ENCODE data around the gene TNXB. TPM values are rescaled to one million over a fixed set of nuclear protein-coding genes. Genes with fewer than 3 reads are reported as not detected.
"Not testable (repeated sequence)": the region's sequence is repeated elsewhere in the genome, so short reads cannot be mapped to it uniquely, and the experiment has no call there.

The TNXB gene
- total RNA-seq, 4 donors from 2014 or later = 223 to 525 (median 326) TPM

GRCh38 chr6:32037598-32038524 is 71.3 kb downstream of the TNXB start, which contains the start of gene CYP21A2:
Gene CYP21A2, plus strand, starts transcription at chr6:32038415. Its CDS starts 8 bp downstream, at chr6:32038423.
- DNase-seq (ENCODE audit: extremely low spot score); H3K36me3 ChIP-seq; H3K27me3 ChIP-seq; intact Hi-C loops (cut with DNase I); H3K9me3 ChIP-seq; H3K4me1 ChIP-seq; H3K27ac ChIP-seq (replicated peaks in 1 of 4); H3K4me3 ChIP-seq: not testable (repeated sequence)
- 83% methylated on average over 12 of the region's 19 CpGs for WGBS

GRCh38 chr6:32037136-32037535 is 72.0 kb downstream of the TNXB start:
- WGBS = 83% methylated on average over 4 of the region's 5 CpGs
- H3K27me3 ChIP-seq; DNase-seq (ENCODE audit: extremely low spot score); H3K4me1 ChIP-seq; H3K9me3 ChIP-seq; H3K4me3 ChIP-seq; H3K36me3 ChIP-seq; intact Hi-C loops (cut with DNase I); H3K27ac ChIP-seq (replicated peaks in 1 of 4): not testable (repeated sequence)

GRCh38 chr6:32035283-32036013 is 73.7 kb downstream of the TNXB start:
- H3K4me3 ChIP-seq; H3K9me3 ChIP-seq; H3K27me3 ChIP-seq; intact Hi-C loops (cut with DNase I); DNase-seq (ENCODE audit: extremely low spot score); H3K27ac ChIP-seq (replicated peaks in 1 of 4); H3K4me1 ChIP-seq; H3K36me3 ChIP-seq: not testable (repeated sequence)
- no CpG with 5 or more reads among the region's 16 CpGs for WGBS

- 97% methylated on average over 8 of the region's 14 CpGs for WGBS
- DNase-seq (ENCODE audit: extremely low spot score); intact Hi-C loops (cut with DNase I): not testable (repeated sequence)
Observed at GRCh38 chr6:32029553-32029952, 79.6 kb downstream of the TNXB start.

DNA sequence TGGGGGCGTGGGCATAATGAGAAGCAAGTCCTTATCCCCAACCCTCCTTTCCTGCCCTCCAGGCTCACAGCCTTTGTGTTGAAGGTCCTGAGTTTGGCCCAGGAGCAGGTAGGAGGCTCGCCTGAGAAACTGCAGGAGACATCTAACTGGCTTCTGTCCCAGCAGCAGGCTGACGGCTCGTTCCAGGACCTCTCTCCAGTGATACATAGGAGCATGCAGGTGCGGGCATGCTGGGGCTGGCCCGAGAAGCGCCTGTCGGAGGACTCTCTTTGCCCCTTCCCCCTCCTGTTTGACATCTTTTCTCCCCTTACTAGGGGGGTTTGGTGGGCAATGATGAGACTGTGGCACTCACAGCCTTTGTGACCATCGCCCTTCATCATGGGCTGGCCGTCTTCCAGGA is 80.5 kb downstream of the TNXB start:
- H3K36me3 ChIP-seq; H3K9me3 ChIP-seq; H3K4me1 ChIP-seq; H3K27me3 ChIP-seq; H3K27ac ChIP-seq (replicated peaks in 1 of 4); intact Hi-C loops (cut with DNase I); H3K4me3 ChIP-seq; DNase-seq (ENCODE audit: extremely low spot score): not testable (repeated sequence)
- WGBS = 60% methylated on average over 1 of the region's 10 CpGs

More at GRCh38 chr6:32029553-32029952, 79.6 kb downstream of the TNXB start:
- H3K4me1 ChIP-seq; H3K9me3 ChIP-seq; H3K4me3 ChIP-seq; H3K27ac ChIP-seq (replicated peaks in 1 of 4); H3K36me3 ChIP-seq; H3K27me3 ChIP-seq: not testable (repeated sequence)

GRCh38 chr6:32022100-32022499 is 87.0 kb downstream of the TNXB start:
- H3K36me3 ChIP-seq; H3K4me3 ChIP-seq; H3K27ac ChIP-seq (replicated peaks in 1 of 4); intact Hi-C loops (cut with DNase I); H3K27me3 ChIP-seq; H3K4me1 ChIP-seq; DNase-seq (ENCODE audit: extremely low spot score); H3K9me3 ChIP-seq: not testable (repeated sequence)
- no CpG with 5 or more reads among the region's 10 CpGs for WGBS

DNA sequence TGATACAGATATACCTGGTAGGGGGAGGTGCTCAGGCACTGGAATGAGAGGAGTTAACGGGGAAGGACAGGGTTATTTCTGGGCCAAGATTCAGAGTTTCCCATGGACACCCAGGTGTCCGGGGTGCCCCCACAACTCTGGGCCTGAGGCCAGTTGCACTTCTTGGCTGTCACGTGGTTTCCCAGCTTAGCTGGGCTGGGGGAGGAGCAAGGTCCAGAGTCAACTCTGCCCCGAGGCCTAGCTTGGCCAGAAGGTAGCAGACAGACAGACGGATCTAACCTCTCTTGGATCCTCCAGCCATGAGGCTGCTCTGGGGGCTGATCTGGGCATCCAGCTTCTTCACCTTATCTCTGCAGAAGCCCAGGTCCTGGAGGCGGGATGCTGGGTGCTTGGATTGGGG is 94.6 kb downstream of the TNXB start, which contains the start of gene C4B:
Gene C4B (plus strand): TSS at position 249 of the 400 bp plus-strand sequence. CDS start 51 bp downstream, at position 300.
- H3K27me3 ChIP-seq; H3K9me3 ChIP-seq; H3K27ac ChIP-seq (replicated peaks in 1 of 4); DNase-seq (ENCODE audit: extremely low spot score); H3K4me1 ChIP-seq; H3K36me3 ChIP-seq; H3K4me3 ChIP-seq; intact Hi-C loops (cut with DNase I): not testable (repeated sequence)
- WGBS = no CpG with 5 or more reads among the region's 6 CpGs

DNA sequence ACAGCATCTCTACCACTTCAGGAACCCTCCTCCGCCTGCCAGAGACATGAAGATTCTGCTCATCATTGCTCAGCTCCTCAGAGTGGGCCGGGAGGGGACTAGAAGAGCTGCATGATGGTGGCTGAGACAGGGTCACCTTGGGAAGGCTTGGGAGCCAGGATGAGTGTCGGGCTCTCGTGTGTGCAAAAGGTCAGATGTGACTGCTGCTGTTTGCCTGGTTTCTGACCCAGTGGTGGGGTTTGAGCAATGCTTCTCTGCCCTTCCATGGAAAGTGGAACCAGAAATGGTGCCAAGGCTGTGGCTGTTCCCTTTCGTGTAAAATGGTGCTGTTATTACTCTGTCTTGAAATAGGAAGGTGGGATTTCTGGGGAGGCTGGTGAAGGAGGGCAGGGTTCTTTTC is 95.4 kb downstream of the TNXB start:
- H3K4me1 ChIP-seq; H3K27me3 ChIP-seq; DNase-seq (ENCODE audit: extremely low spot score); H3K4me3 ChIP-seq; H3K27ac ChIP-seq (replicated peaks in 1 of 4); intact Hi-C loops (cut with DNase I); H3K36me3 ChIP-seq; H3K9me3 ChIP-seq: not testable (repeated sequence)
- WGBS = no CpG with 5 or more reads among the region's 5 CpGs

- H3K27ac ChIP-seq (replicated peaks in 1 of 4); H3K4me3 ChIP-seq; H3K4me1 ChIP-seq; H3K27me3 ChIP-seq; DNase-seq (ENCODE audit: extremely low spot score); intact Hi-C loops (cut with DNase I); H3K36me3 ChIP-seq; H3K9me3 ChIP-seq: not testable (repeated sequence)
- WGBS = 82% methylated on average over 15 of the region's 17 CpGs
Observed at GRCh38 chr6:32012941-32013617, 96.1 kb downstream of the TNXB start.

DNA sequence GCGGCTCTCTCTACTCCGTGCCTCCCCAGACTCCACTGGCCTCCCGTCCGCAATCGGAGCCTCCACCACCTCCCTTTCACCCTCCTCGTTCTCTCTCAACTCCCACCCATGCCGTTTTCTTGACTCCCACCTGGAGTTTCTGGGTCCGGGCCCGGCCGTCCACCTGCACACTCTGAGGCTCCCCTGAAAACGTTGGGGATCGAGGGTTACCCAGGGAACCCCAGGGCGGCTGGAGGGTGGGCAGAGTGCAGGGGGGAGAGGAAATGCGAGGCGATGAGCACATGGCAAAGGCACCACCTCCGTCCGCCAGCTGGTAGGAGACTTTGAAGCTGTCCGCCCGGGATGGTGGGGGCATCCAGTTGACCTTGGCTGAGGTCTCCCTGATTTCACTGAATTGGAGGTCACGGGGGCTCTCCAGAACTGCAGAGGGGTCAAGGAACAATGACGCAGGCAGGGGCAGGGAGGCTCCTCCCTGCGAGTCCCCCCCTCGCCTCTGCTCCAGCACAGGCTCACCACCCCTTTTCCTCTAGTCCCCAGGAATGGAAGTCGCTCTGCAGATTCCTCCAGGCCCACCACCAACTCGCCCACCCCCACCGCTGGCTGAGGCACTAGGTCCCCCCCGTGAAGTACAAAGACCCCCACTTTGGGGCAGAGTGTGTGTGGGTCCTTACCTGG is 98.1 kb downstream of the TNXB start:
- H3K4me1 ChIP-seq; DNase-seq (ENCODE audit: extremely low spot score); intact Hi-C loops (cut with DNase I); H3K36me3 ChIP-seq; H3K27me3 ChIP-seq; H3K27ac ChIP-seq (replicated peaks in 1 of 4); H3K9me3 ChIP-seq; H3K4me3 ChIP-seq: not testable (repeated sequence)
- whole genome bisulfite sequencing = 88% methylated on average over 19 of the region's 27 CpGs

- intact Hi-C loops (cut with DNase I); H3K36me3 ChIP-seq; H3K4me3 ChIP-seq; H3K27ac ChIP-seq (replicated peaks in 1 of 4); H3K27me3 ChIP-seq; H3K4me1 ChIP-seq; H3K9me3 ChIP-seq; DNase-seq (ENCODE audit: extremely low spot score): not testable (repeated sequence)
- no CpG with 5 or more reads among the region's 12 CpGs for WGBS
Observed at GRCh38 chr6:32009537-32009936, 99.6 kb downstream of the TNXB start.

- H3K27me3 ChIP-seq; intact Hi-C loops (cut with DNase I); H3K9me3 ChIP-seq; H3K4me1 ChIP-seq; H3K4me3 ChIP-seq; DNase-seq (ENCODE audit: extremely low spot score); H3K36me3 ChIP-seq; H3K27ac ChIP-seq (replicated peaks in 1 of 4): not testable (repeated sequence)
- 76% methylated on average over 7 of the region's 12 CpGs for WGBS
Observed at GRCh38 chr6:32008616-32009015, 100.5 kb downstream of the TNXB start.

Measured in esophagus muscularis mucosa (tissue), 4 donors.